Liver (tissue), 9 donors: ENCODE measurements around the gene HIVEP3. TPM values are rescaled to one million over a fixed set of nuclear protein-coding genes. Genes with fewer than 3 reads are reported as not detected.

ENCODE experiments used
- DNase-seq: peaks from one replicate; pipeline ENCODE4 v3.0.0-alpha.2; 2017; ENCODE audit warnings: low spot score
- H3K27ac ChIP-seq, 2 donors: one replicate each; pipeline ENCODE4 v1.7.0; 2013; ENCODE audit warnings: inconsistent platforms in 2 of 2, low read length in 2 of 2, control low read depth in 1 of 2, low read depth in 1 of 2, mild to moderate bottlenecking in 1 of 2
- H3K27me3 ChIP-seq, 4 donors: one replicate each; pipeline versions ENCODE4 v1.6.1 to v1.7.0; 2013; ENCODE audit warnings: low read length in 3 of 4, inconsistent platforms in 1 of 4, mild to moderate bottlenecking in 1 of 4, moderate library complexity in 1 of 4; ENCODE audit not compliant: control insufficient read depth in 4 of 4, insufficient read depth in 4 of 4
- H3K36me3 ChIP-seq, 4 donors: one replicate each; pipeline versions ENCODE4 v1.6.1 to v1.7.0; 2013; ENCODE audit warnings: low read length in 3 of 4, mild to moderate bottlenecking in 3 of 4, low read depth in 1 of 4, moderate library complexity in 1 of 4; ENCODE audit not compliant: control insufficient read depth in 4 of 4, insufficient read depth in 3 of 4
- H3K4me1 ChIP-seq, 4 donors: one replicate each; pipeline versions ENCODE4 v1.6.1 to v1.7.0; 2013; ENCODE audit warnings: low read length in 3 of 4, mild to moderate bottlenecking in 3 of 4, moderate library complexity in 1 of 4; ENCODE audit not compliant: control insufficient read depth in 4 of 4, insufficient read depth in 4 of 4
- H3K4me3 ChIP-seq, 3 donors: one replicate each; pipeline versions ENCODE4 v1.6.1 to v1.7.0; 2013; ENCODE audit warnings: low read length in 3 of 3, control low read depth in 1 of 3, low read depth in 1 of 3, mild to moderate bottlenecking in 1 of 3
- H3K9ac ChIP-seq, 2 donors: one replicate each; pipeline ENCODE4 v1.7.0; 2013; ENCODE audit warnings: low read length in 2 of 2, mild to moderate bottlenecking in 2 of 2, moderate library complexity in 2 of 2, control low read depth in 1 of 2, low read depth in 1 of 2
- H3K9me3 ChIP-seq, 4 donors: one replicate each; pipeline versions ENCODE4 v1.6.1 to v1.7.0; 2013; ENCODE audit warnings: low read length in 3 of 4; ENCODE audit not compliant: control insufficient read depth in 4 of 4
- ATF3 ChIP-seq: IDR thresholded peaks from 2 replicates; pipeline ENCODE4 v1.6.1; 2016; ENCODE audit warnings: antibody characterized with exemption
- CTCF ChIP-seq: fragments of 150-350 bp; IDR thresholded peaks from 2 replicates; pipeline ENCODE4 v1.5.1; 2017; ENCODE audit warnings: improper control_type of control experiment, low read depth, low read length; ENCODE audit not compliant: missing input control
- EGR1 ChIP-seq, 2 donors: IDR thresholded peaks; 2 replicates each; pipeline ENCODE4 v1.6.1; 2016 to 2018; ENCODE audit warnings: antibody characterized with exemption in 2 of 2, low read depth in 2 of 2
- FOXA1 ChIP-seq: IDR thresholded peaks from 2 replicates; pipeline ENCODE4 v1.6.1; 2016; ENCODE audit warnings: antibody characterized with exemption
- GABPA ChIP-seq, 2 donors: IDR thresholded peaks in 1 of 2; conservative IDR thresholded peaks in 1 of 2; 2 replicates each; pipeline ENCODE4 v1.6.1; 2016; ENCODE audit warnings: antibody characterized with exemption in 2 of 2, mild to moderate bottlenecking in 1 of 2, moderate library complexity in 1 of 2
- HNF4A ChIP-seq, 2 donors: conservative IDR thresholded peaks; 2 replicates each; pipeline ENCODE4 v1.6.1; 2016; ENCODE audit warnings: antibody characterized with exemption in 2 of 2, mild to moderate bottlenecking in 2 of 2
- HNF4G ChIP-seq: IDR thresholded peaks from 2 replicates; pipeline ENCODE4 v1.6.1; 2016; ENCODE audit warnings: antibody characterized with exemption
- JUND ChIP-seq, 2 donors: IDR thresholded peaks; 2 replicates each; pipeline ENCODE4 v1.6.1; 2016; ENCODE audit warnings: antibody characterized with exemption in 2 of 2
- MAX ChIP-seq: IDR thresholded peaks from 2 replicates; pipeline ENCODE4 v1.6.1; 2016; ENCODE audit warnings: antibody characterized with exemption
- NR2F2 ChIP-seq: IDR thresholded peaks from 2 replicates; pipeline ENCODE4 v1.6.1; 2016; ENCODE audit warnings: antibody characterized with exemption
- RAD21 ChIP-seq, 2 donors: IDR thresholded peaks; 2 replicates each; pipeline ENCODE4 v1.6.1; 2016; ENCODE audit warnings: antibody characterized with exemption in 2 of 2, mild to moderate bottlenecking in 2 of 2
- RXRA ChIP-seq, 2 donors: IDR thresholded peaks; 2 replicates each; pipeline ENCODE4 v1.6.1; 2017 to 2018; ENCODE audit warnings: antibody characterized with exemption in 2 of 2, mild to moderate bottlenecking in 1 of 2
- SP1 ChIP-seq: IDR thresholded peaks from 2 replicates; pipeline ENCODE4 v1.6.1; 2018; ENCODE audit warnings: antibody characterized with exemption, mild to moderate bottlenecking
- YY1 ChIP-seq: IDR thresholded peaks from 2 replicates; pipeline ENCODE4 v1.6.1; 2016; ENCODE audit warnings: antibody characterized with exemption, mild to moderate bottlenecking
- ZBTB33 ChIP-seq: IDR thresholded peaks from 2 replicates; pipeline ENCODE4 v1.6.1; 2016; ENCODE audit warnings: antibody characterized with exemption
- WGBS: extraction: QIAGEN DNeasy Blood & Tissue Kit; methylation state at CpG from one replicate; pipeline ENCODE4 v1.1.7; 2013; 5-methylcytosine and 5-hydroxymethylcytosine counted together
- polyA plus RNA-seq, 2 donors: library from polyadenylated mRNA; stranded (reverse) in 1 of 2; unstranded in 1 of 2; fragments of 200-250 nt in 1 of 2; fragments of >200 nt in 1 of 2; fragmentation: Nextera tagmentation in 1 of 2; extraction: Ambion mirVana in 1 of 2; gene quantifications; one replicate each; pipeline versions ENCODE4 v1.2.1 to v1.2.3, GENCODE V29; 2013 to 2015
- total RNA-seq, 2 donors: library from RNA; depleted of rRNA; stranded (reverse); fragments of >200 nt; gene quantifications; one replicate each; pipeline ENCODE4 v1.2.3, GENCODE V29; 2014
- donor health status: healthy.
- donor health status: healthy.
- donor health status: healthy.
- donor health status: healthy.
- donor health status: healthy.

HIVEP3 gene
- total and polyA plus RNA-seq, 4 donors = 0.93 to 1.6 (median 1.4) TPM

- no peak for TF ChIP-seq CTCF
- no peak for TF ChIP-seq HNF4A (conservative IDR thresholded peaks at IDR 0.05)
- TF ChIP-seq GABPA (IDR thresholded peaks at IDR 0.05 in 1 of 2, conservative IDR thresholded peaks at IDR 0.05 in 1 of 2) = no peak
- no peak for TF ChIP-seq HNF4G
- TF ChIP-seq RXRA (IDR thresholded peaks at IDR 0.05) = no peak
- no peak for TF ChIP-seq RAD21 (IDR thresholded peaks at IDR 0.05)
- no peak for TF ChIP-seq FOXA1
- TF ChIP-seq EGR1 (IDR thresholded peaks at IDR 0.05; ENCODE audit: low read depth in 2 of 2) = no peak
- TF ChIP-seq YY1 = no peak
- TF ChIP-seq NR2F2 = no peak
Observed at GRCh38 chr1:41900603-41901444, 17.9 kb downstream of the HIVEP3 start (continued).

GRCh38 chr1:41898191-41898713 is 20.5 kb downstream of the HIVEP3 start:
- no peak for DNase-seq
- H3K4me3 ChIP-seq = no peak overlapping the region
- H3K9ac ChIP-seq = no peak overlapping the region
- no peaks in the 10 kb centered on the region for H3K27me3 ChIP-seq
- H3K27ac ChIP-seq = no peak overlapping the region
- H3K4me1 ChIP-seq = no peaks in the 10 kb centered on the region
- 70% methylated on average over 6 of the region's 6 CpGs for WGBS
- no peak for TF ChIP-seq JUND (IDR thresholded peaks at IDR 0.05)
- peak; percentile 32 to 64 for TF ChIP-seq GABPA (IDR thresholded peaks at IDR 0.05 in 1 of 2, conservative IDR thresholded peaks at IDR 0.05 in 1 of 2)
- H3K9me3 ChIP-seq = no peaks in the 10 kb centered on the region
- H3K36me3 ChIP-seq = no peaks in the 10 kb centered on the region

- DNase-seq = no peak
- H3K4me1 ChIP-seq = peaks cover 2 to 20% (median 12%) of the 10 kb centered on the region in 4 donors
- H3K27ac ChIP-seq = no peak overlapping the region
- WGBS = 78% methylated on average over 4 of the region's 4 CpGs
- TF ChIP-seq NR2F2 = no peak
- TF ChIP-seq GABPA (IDR thresholded peaks at IDR 0.05 in 1 of 2, conservative IDR thresholded peaks at IDR 0.05 in 1 of 2) = no peak
- no peak for TF ChIP-seq CTCF
- no peak for TF ChIP-seq ATF3
- TF ChIP-seq YY1 = no peak
- no peak for TF ChIP-seq HNF4G
- TF ChIP-seq ZBTB33 = no peak
- no peak for TF ChIP-seq RXRA (IDR thresholded peaks at IDR 0.05)
- TF ChIP-seq FOXA1 = no peak
- no peak for TF ChIP-seq JUND (IDR thresholded peaks at IDR 0.05)
- no peak for TF ChIP-seq MAX
- TF ChIP-seq SP1 = no peak
- no peak for TF ChIP-seq EGR1 (IDR thresholded peaks at IDR 0.05; ENCODE audit: low read depth in 2 of 2)
- TF ChIP-seq HNF4A (conservative IDR thresholded peaks at IDR 0.05) = no peak
- no peak overlapping the region for H3K9ac ChIP-seq
- no peaks in the 10 kb centered on the region for H3K36me3 ChIP-seq
- no peaks in the 10 kb centered on the region for H3K27me3 ChIP-seq
- H3K4me3 ChIP-seq = no peak overlapping the region
- H3K9me3 ChIP-seq = no peaks in the 10 kb centered on the region
Observed at GRCh38 chr1:41895552-41895951, 23.2 kb downstream of the HIVEP3 start.
